H1 (cell line): ENCODE measurements around the gene MAGI1. TPM values are rescaled to one million over a fixed set of nuclear protein-coding genes. Genes with fewer than 3 reads are reported as not detected.

Experiments used
- CHD2 ChIP-seq: IDR thresholded peaks from 2 replicates; pipeline ENCODE4 v1.6.1; 2012; ENCODE audit warnings: low read length, improper control_type of control experiment
- CHD7 ChIP-seq: fragments of 300-600 bp; sonication (generic); IDR thresholded peaks from 2 replicates; pipeline ENCODE4 v1.7.1; 2012; ENCODE audit warnings: low read length, moderate library complexity, mild to moderate bottlenecking, inconsistent platforms; ENCODE audit not compliant: insufficient replicate concordance
- EP300 ChIP-seq, 2 experiments: IDR thresholded peaks; 1 replicate in 1 of 2; 2 replicates in 1 of 2; pipeline ENCODE4 v1.6.1; 2011 to 2012; ENCODE audit warnings: low read depth in 2 of 2, low read length in 2 of 2, mild to moderate bottlenecking in 2 of 2, borderline replicate concordance in 1 of 2, inconsistent platforms in 1 of 2, moderate library complexity in 1 of 2
- HDAC6 ChIP-seq: IDR thresholded peaks from one replicate; pipeline ENCODE4 v1.7.1; 2012; ENCODE audit warnings: low read depth, mild to moderate bottlenecking, inconsistent platforms, low read length, moderate library complexity
- MAX ChIP-seq: IDR thresholded peaks from 2 replicates; pipeline ENCODE4 v1.6.1; 2012; ENCODE audit warnings: inconsistent platforms
- polyA plus RNA-seq, 7 experiments: library from polyadenylated mRNA; depleted of rRNA in 3 of 7; stranded (reverse) in 5 of 7; unstranded in 2 of 7; fragments of >200 nt in 5 of 7; fragments of 200-250 nt in 2 of 7; gene quantifications; 1 replicate in 5 of 7; 2 replicates in 1 of 7; 4 replicates in 1 of 7; pipeline versions ENCODE4 v1.2.1 to v1.2.3, GENCODE V29; 2011 to 2013; ENCODE audit warnings: missing spikeins in 2 of 7, mixed read lengths in 2 of 7
- total RNA-seq: library from RNA; stranded (reverse); fragmentation: NEBNext Ultra II Directional; extraction: Animal tissue kit (Norgen Biotek cat#: 25700); gene quantifications from 2 replicates; pipeline ENCODE4 v1.2.1, GENCODE V29; 2021

The MAGI1 gene
- total and polyA plus RNA-seq, 2 of the 8 experiments (the other 6 are each of a cell fraction or from before 2014, with no cell fraction given) = 19.8 to 78.0 TPM

- TF ChIP-seq CHD7 (no peak), EP300 (IDR thresholded peaks at IDR 0.05; ENCODE audit: borderline replicate concordance in 1 of 2, low read depth in 2 of 2, low read length in 2 of 2) (no peak), HDAC6 (no peak), MAX (no peak), CHD2 (no peak)
Observed at GRCh38 chr3:65328148-65328547, 710.6 kb downstream of the MAGI1 start (continued).
